NCI-H446 treated with DMSO at 0.1 percent for 48 hours (cell line): ENCODE measurements around the gene XPR1.
A peak's percentile ranks its signal among the peaks of the same experiment; 100 is the strongest.

Experiments
- DNase-seq: peaks from one replicate; lab custom pipeline; 2025; lab: John Stamatoyannopoulos, UW

The XPR1 gene

GRCh38 chr1:180916771-180917170 lies 284.9 kb downstream of the XPR1 start:
- DNase-seq, result no peak

GRCh38 chr1:180917306-180918065 lies 285.7 kb downstream of the XPR1 start:
- DNase-seq, result peak; percentile 85

- no peak for DNase-seq
These were observed 286.7 kb downstream of the XPR1 start for GRCh38 chr1:180918519-180918918.

- DNase-seq, result no peak
These were observed 287.4 kb downstream of the XPR1 start for GRCh38 chr1:180919183-180919700.

GRCh38 chr1:180920193-180920592 lies 288.4 kb downstream of the XPR1 start:
- DNase-seq, result no peak

- DNase-seq, result no peak
These were observed 288.9 kb downstream of the XPR1 start for GRCh38 chr1:180920702-180921101.

GRCh38 chr1:180921386-180921785 lies 289.6 kb downstream of the XPR1 start:
- DNase-seq, result no peak

GRCh38 chr1:180921891-180922630 lies 290.2 kb downstream of the XPR1 start:
- no peak for DNase-seq

GRCh38 chr1:180922631-180923015 lies 290.8 kb downstream of the XPR1 start:
- no peak for DNase-seq

GRCh38 chr1:180923021-180923841 lies 291.4 kb downstream of the XPR1 start:
- DNase-seq, result no peak

- no peak for DNase-seq
These were observed 292.1 kb downstream of the XPR1 start for GRCh38 chr1:180923887-180924286.

GRCh38 chr1:180924939-180925338 lies 293.1 kb downstream of the XPR1 start:
- DNase-seq, result no peak

GRCh38 chr1:180925471-180926051 lies 293.7 kb downstream of the XPR1 start:
- DNase-seq, result no peak

GRCh38 chr1:180926164-180926981 lies 294.6 kb downstream of the XPR1 start:
- DNase-seq, result peak; percentile 99

GRCh38 chr1:180927348-180927747 lies 295.5 kb downstream of the XPR1 start:
- DNase-seq, result peak; percentile 63

GRCh38 chr1:180927841-180928240 lies 296.0 kb downstream of the XPR1 start:
- DNase-seq, result peak; percentile 98

- DNase-seq, result peak; percentile 83
These were observed 296.8 kb downstream of the XPR1 start for GRCh38 chr1:180928331-180929230.

GRCh38 chr1:180929389-180929788 lies 297.6 kb downstream of the XPR1 start:
- no peak for DNase-seq

- peak; percentile 93 for DNase-seq
These were observed 298.9 kb downstream of the XPR1 start for GRCh38 chr1:180930687-180931086.

GRCh38 chr1:180931529-180931928 lies 299.7 kb downstream of the XPR1 start:
- no peak for DNase-seq
